Measurements from ENCODE around the gene MRFAP1L1. TPM values are rescaled to one million over a fixed set of nuclear protein-coding genes. Genes with fewer than 3 reads are reported as not detected.

The MRFAP1L1 gene
- polyA plus RNA-seq, 3 donors from 2014 or later, result 81.3 to 159 (median 139) TPM

DNA sequence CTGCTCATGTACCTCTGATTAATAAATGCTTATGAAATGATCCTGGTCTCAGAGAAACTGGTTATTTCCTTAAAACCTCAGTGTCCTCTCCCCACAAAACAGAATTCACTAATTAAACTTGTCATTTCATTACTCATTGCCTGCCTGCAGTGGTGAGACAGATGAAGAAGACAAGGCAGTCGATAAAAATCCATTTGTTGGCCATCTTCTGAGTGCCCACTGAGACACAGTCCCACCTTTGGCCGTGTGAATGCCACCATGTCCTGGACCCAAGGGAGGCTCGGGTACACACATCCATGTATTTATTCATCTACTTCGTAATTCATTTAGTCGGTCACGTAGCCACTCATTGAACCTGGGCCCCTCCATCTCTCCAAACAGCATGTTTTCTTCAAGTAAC is 12.5 kb downstream of the MRFAP1L1 start:
- H3K27ac Mint-ChIP-seq, result peak overlapping the region; percentile 84 to 98 (median 97)
- H3K36me3 Mint-ChIP-seq, result peaks cover 0 to 13% (median 4%) of the 10 kb centered on the region in 3 donors
- peaks cover 63 to 66% of the 10 kb centered on the region in 2 donors for H3K4me1 Mint-ChIP-seq
- peak overlapping the region in 3 of 5 donors; percentile 36 to 75 (median 39) for H3K4me3 Mint-ChIP-seq
- no peak for DNase-seq
- H3K9me3 Mint-ChIP-seq, result no peaks in the 10 kb centered on the region
- H3K27me3 Mint-ChIP-seq (ENCODE audit: low read depth in 3 of 3), result peaks cover 0 to 4% (median 3%) of the 10 kb centered on the region in 3 donors

GRCh38 chr4:6696611-6697010 is 13.1 kb downstream of the MRFAP1L1 start:
- H3K4me1 Mint-ChIP-seq, result peaks cover 65 to 67% of the 10 kb centered on the region in 2 donors
- no peak for DNase-seq
- H3K4me3 Mint-ChIP-seq, result peak overlapping the region; percentile 54 to 81 (median 75)
- no peaks in the 10 kb centered on the region for H3K9me3 Mint-ChIP-seq
- H3K36me3 Mint-ChIP-seq, result peaks cover 0 to 13% (median 4%) of the 10 kb centered on the region in 3 donors
- peaks cover 0 to 4% (median 4%) of the 10 kb centered on the region in 3 donors for H3K27me3 Mint-ChIP-seq (ENCODE audit: low read depth in 3 of 3)
- H3K27ac Mint-ChIP-seq, result peak overlapping the region; percentile 84 to 98 (median 97)

DNA sequence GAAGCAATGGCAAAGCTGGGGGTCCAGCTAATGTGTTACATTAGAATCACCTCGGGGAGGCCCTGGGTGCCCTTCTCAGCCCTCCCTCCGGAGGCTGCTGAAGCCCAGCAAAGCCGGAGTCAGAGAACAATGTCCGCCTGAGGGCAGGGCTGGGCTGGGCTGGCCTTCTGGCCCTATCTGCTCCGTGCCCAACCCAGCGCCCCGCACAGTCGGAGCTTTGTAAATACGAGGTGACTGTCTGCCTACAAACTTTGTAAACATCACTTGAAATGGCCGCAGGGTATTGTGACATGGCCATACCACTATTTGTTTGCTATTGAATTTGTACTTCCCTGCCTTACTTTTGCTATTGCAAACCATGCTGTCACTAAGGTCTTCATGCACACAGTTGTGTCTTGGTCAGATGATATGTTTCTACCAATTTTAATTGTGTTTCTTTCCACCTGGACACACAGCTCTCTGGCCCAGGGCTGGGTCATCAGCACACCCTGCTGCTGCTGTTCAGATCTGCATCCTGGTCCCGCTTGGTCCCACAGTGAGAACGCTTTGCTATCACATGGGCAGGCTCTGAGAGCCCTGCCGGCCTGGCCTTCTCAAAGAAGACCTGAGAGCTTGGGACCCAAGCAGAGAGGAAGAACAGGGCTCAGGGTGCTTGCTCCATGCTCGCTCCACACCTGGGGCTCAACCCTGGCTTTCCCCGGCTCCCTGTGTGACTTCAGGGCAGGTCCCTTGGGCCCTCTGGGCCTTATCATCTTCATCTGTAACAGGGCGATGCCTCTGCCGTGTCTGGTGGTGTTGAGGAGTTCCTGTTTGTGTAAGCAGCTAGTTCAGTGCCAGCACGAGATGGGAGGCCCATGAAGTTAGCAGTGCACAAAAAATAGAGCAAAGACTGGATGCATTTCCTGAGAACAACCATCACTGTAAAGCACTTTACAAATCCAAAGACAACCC is 13.7 kb downstream of the MRFAP1L1 start:
- Mint-ChIP-seq H3K27ac (peak overlapping the region; percentile 84 to 98 (median 97)), H3K4me3 (peak overlapping the region; percentile 54 to 86 (median 76)), H3K4me1 (peaks cover 70 to 72% of the 10 kb centered on the region in 2 donors), H3K9me3 (no peaks in the 10 kb centered on the region), H3K27me3 (ENCODE audit: low read depth in 3 of 3) (peaks cover 0 to 5% (median 4%) of the 10 kb centered on the region in 3 donors), H3K36me3 (peaks cover 0 to 13% (median 4%) of the 10 kb centered on the region in 3 donors)
- DNase-seq, result peak; percentile 64 to 73 (median 71)

- H3K27me3 Mint-ChIP-seq (ENCODE audit: low read depth in 3 of 3), result peaks cover 3 to 10% (median 9%) of the 10 kb centered on the region in 3 donors
- peaks cover 82% of the 10 kb centered on the region in 2 donors for H3K4me1 Mint-ChIP-seq
- peak in 2 of 3 donors; percentile 31 to 39 for DNase-seq
- H3K27ac Mint-ChIP-seq, result peak overlapping the region; percentile 84 to 98 (median 97)
- peaks cover 0 to 4% (median 4%) of the 10 kb centered on the region in 3 donors for H3K36me3 Mint-ChIP-seq
- no peaks in the 10 kb centered on the region for H3K9me3 Mint-ChIP-seq
- peak overlapping the region; percentile 61 to 86 (median 76) for H3K4me3 Mint-ChIP-seq
Measured at GRCh38 chr4:6694177-6694901, 15.3 kb downstream of the MRFAP1L1 start.

DNA sequence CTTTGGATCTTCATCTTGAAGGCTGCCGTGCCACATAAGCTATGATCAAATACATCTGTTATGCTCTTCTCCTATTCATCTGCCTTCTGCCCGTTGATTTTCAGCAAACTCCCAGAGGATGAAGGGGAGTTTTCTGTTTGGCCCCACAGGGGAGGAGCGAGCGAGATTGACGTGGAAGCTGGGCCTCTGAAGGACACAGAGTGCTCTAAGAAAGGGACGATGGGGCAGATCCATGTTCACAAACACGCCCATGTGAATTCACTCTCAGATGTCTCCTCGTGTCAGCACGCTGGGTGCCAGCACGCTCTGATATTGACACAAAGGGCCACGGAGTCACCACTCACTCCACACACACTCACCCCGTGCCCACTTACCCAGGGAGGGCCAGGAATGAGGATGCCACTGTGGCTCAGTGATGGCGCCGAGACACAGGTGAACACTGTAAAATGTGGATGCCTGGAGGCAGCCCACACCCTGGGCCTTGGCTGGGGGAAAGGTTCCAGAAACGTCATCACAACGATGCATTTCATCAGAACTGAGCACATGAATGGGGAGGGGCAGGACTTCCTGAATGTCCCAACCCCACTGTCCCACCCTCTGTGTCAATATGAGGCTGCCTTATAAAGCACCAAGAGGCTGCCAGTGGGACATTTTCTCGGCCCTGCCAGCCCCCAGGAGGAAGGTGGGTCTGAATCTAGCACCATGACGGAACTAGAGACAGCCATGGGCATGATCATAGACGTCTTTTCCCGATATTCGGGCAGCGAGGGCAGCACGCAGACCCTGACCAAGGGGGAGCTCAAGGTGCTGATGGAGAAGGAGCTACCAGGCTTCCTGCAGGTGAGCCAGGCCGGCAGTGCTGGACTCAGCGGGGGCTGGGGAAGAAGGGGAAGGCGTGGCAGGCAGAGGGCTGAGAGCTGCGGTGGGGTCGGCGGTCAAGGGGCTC is 16.2 kb downstream of the MRFAP1L1 start, which contains the start of gene S100P:
Gene S100P, plus strand, starts transcription at position 648 of the 946 bp plus-strand sequence. Its CDS starts 55 bp downstream, at position 703.
- Mint-ChIP-seq H3K27me3 (ENCODE audit: low read depth in 3 of 3) (peaks cover 3 to 15% (median 13%) of the 10 kb centered on the region in 3 donors), H3K4me1 (peaks cover 88% of the 10 kb centered on the region in 2 donors), H3K9me3 (no peaks in the 10 kb centered on the region), H3K36me3 (peaks cover 0 to 4% (median 4%) of the 10 kb centered on the region in 3 donors), H3K27ac (peak within 1 kb of the TSS; percentile 84 to 98 (median 97)), H3K4me3 (peak within 1 kb of the TSS; percentile 61 to 86 (median 76))
- DNase-seq, result no peak

GRCh38 chr4:6692806-6693205 is 16.9 kb downstream of the MRFAP1L1 start:
- H3K27me3 Mint-ChIP-seq (ENCODE audit: low read depth in 3 of 3), result peaks cover 3 to 15% (median 13%) of the 10 kb centered on the region in 3 donors
- peaks cover 90% of the 10 kb centered on the region in 2 donors for H3K4me1 Mint-ChIP-seq
- no peaks in the 10 kb centered on the region for H3K9me3 Mint-ChIP-seq
- DNase-seq, result no peak
- peaks cover 0 to 3% (median 0%) of the 10 kb centered on the region in 3 donors for H3K36me3 Mint-ChIP-seq
- peak overlapping the region; percentile 53 to 67 (median 56) for H3K4me3 Mint-ChIP-seq
- H3K27ac Mint-ChIP-seq, result peak overlapping the region; percentile 84 to 98 (median 95)

DNA sequence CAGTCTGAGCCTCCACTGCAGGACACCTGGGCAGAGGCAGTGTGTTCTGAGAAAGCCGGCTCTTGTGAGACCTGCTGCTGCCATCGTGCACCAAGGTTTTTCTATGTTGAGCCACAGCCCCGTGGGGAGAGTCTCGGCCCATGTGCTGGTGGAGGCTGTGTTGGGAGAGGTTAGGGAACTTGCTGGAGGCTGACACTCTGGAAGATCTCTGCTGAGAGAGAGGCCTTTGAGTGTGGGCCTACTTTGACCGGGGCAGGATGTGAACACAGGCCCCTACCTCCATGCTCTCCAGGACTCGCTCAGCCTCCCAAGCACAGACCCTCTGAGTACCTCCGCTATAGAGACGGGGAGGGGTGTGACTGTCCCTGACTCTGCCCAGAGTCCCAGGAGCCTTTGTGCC is 17.3 kb downstream of the MRFAP1L1 start:
- no peaks in the 10 kb centered on the region for H3K9me3 Mint-ChIP-seq
- DNase-seq, result no peak
- peaks cover 93 to 94% of the 10 kb centered on the region in 2 donors for H3K4me1 Mint-ChIP-seq
- H3K4me3 Mint-ChIP-seq, result peak overlapping the region; percentile 53 to 67 (median 56)
- peaks cover 3 to 15% (median 13%) of the 10 kb centered on the region in 3 donors for H3K27me3 Mint-ChIP-seq (ENCODE audit: low read depth in 3 of 3)
- H3K36me3 Mint-ChIP-seq, result peaks cover 0 to 3% (median 0%) of the 10 kb centered on the region in 3 donors
- peak overlapping the region; percentile 84 to 98 (median 95) for H3K27ac Mint-ChIP-seq

DNA sequence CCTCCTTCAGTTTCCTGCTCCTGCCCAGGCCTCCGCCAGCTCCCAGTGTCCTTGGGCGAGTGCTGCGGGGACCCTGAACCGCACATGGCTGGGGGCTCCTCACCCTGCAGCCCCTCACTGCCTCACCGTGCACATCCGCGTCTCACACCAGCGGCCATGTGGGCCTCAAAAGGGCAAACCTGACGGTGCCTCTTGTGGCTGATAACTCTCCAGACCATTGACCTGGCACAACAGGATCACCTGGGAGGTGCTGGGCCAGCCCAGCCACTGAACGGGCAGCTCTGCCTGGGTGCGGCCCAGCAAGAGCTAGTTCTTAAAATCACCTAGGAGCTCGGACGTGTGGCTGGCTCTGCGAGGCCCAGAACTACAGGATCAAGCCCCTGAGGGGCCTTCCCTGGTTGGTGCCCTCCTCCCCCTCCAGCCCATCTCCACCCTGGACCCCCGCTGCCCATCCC is 20.1 kb downstream of the MRFAP1L1 start:
- Mint-ChIP-seq H3K4me3 (peak overlapping the region; percentile 92 to 98 (median 97)), H3K27ac (peak overlapping the region; percentile 97 to 100 (median 99)), H3K36me3 (peaks cover 0 to 14% (median 4%) of the 10 kb centered on the region in 3 donors), H3K27me3 (ENCODE audit: low read depth in 3 of 3) (peaks cover 3 to 17% (median 9%) of the 10 kb centered on the region in 3 donors), H3K9me3 (no peaks in the 10 kb centered on the region), H3K4me1 (peaks cover 89 to 90% of the 10 kb centered on the region in 2 donors)
- DNase-seq, result no peak

DNA sequence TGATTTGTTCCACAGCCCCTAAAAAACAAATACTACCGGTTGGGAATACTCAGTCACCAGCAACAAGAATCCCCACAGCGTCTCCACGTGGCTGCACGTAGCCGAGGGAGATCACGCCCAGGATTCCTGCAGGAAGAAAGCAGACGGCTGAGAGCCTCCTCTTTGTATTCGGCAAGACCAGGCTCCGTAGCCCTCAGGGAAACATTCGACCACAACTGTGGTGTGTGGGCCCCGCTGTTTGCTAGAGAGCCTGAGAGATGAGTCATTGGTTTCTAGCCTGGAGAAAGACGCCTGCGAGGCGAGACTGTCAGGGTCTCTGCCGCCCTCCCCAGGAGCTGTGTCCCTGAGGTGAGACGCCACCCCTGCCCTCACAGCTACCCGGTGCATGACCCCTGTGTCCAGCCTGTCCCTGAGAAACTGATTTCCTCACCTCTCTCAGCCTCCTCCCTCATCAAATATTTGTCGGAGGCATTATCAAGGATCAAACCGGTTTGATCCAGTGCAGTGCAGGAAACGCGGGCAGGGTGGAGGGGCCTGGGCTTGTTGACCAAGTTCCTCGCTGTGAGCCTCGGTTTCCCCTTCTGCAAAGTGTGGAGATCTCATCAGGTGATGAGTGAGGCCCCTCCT is 20.7 kb downstream of the MRFAP1L1 start:
- H3K4me1 Mint-ChIP-seq, result peaks cover 84 to 85% of the 10 kb centered on the region in 2 donors
- DNase-seq, result peak; percentile 81 to 84 (median 82)

DNA sequence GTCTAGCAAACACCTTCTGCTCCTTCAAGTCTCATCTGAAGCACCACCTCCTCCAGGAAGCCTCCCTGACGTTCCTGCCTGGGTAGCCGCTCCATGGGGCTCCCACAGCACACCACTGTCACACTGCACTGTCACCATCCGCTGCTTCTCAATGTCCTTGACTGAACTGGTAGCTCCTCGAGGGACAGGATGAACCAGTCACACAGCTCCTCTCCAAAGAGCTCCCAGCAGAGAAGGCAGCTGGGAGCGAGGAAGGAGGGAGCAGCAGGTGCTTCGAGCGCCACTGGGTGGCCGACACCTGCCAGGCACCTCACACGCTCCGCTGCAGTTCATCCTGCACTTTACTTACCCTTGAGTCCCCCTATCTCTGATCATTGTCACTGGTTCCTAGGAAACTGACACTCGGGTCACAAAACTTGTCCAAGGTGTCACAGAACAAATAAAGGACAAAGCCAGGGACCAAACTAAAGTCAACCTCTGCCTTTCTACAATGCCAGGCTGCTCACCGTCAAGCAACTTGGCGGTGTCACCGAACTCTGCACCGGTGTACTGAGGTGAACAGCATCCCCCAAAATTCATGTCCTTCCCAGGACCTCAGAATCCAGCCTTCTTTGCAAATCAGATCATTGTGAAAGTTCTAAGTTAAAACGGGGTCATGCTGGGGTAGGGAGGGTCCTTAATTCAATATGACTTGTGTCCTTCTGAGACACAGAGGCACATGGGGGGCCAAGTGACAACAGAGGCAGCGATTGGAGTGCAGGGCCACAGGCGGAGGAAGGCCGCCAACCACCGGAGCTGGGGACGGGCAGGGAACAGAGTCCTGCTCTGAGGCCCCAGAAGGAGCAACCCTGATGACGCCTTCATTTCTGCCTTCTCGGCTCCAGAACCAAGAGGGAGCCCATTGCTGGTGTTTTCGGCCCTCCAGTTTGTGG is 21.5 kb downstream of the MRFAP1L1 start:
- Mint-ChIP-seq H3K27ac (peak overlapping the region; percentile 97 to 100 (median 99)), H3K4me3 (peak overlapping the region; percentile 92 to 98 (median 97)), H3K4me1 (peaks cover 76 to 77% of the 10 kb centered on the region in 2 donors), H3K27me3 (ENCODE audit: low read depth in 3 of 3) (peaks cover 3 to 17% (median 9%) of the 10 kb centered on the region in 3 donors), H3K36me3 (peaks cover 0 to 14% (median 4%) of the 10 kb centered on the region in 3 donors), H3K9me3 (no peaks in the 10 kb centered on the region)
- no peak for DNase-seq

More for the DNA sequence above, 20.7 kb downstream of the MRFAP1L1 start:
- Mint-ChIP-seq H3K4me3 (peak overlapping the region; percentile 92 to 98 (median 97)), H3K27me3 (ENCODE audit: low read depth in 3 of 3) (peaks cover 3 to 17% (median 9%) of the 10 kb centered on the region in 3 donors), H3K36me3 (peaks cover 0 to 14% (median 4%) of the 10 kb centered on the region in 3 donors), H3K9me3 (no peaks in the 10 kb centered on the region), H3K27ac (peak overlapping the region; percentile 97 to 100 (median 99))

Measured in immature natural killer cell (primary cell).